HG03571 (cell line): ENCODE data around the gene BCKDHB.
"Not testable (repeated sequence)": the region's sequence is repeated elsewhere in the genome, so short reads cannot be mapped to it uniquely, and the experiment has no call there.

Experiments
- ATAC-seq: cut with Tn5 transposase; IDR thresholded peaks from one replicate; pipeline ENCODE4 v1.9.1; 2021; ENCODE audit not compliant: unreplicated experiment

BCKDHB gene

GRCh38 chr6:80106418-80107235 lies at the start of gene BCKDHB:
TSS of gene BCKDHB (plus strand) at chr6:80106671. CDS start at chr6:80106694, 23 bp downstream.
- ATAC-seq, result peak; percentile 99

GRCh38 chr6:80060774-80061173 lies 45.7 kb upstream of the BCKDHB start:
- no peak for ATAC-seq

GRCh38 chr6:80068146-80068545 lies 38.3 kb upstream of the BCKDHB start:
- ATAC-seq, result not testable (repeated sequence)

- ATAC-seq, result not testable (repeated sequence)
These were observed 36.0 kb upstream of the BCKDHB start for GRCh38 chr6:80070431-80070830.

GRCh38 chr6:80077067-80077466 lies 29.4 kb upstream of the BCKDHB start:
- no peak for ATAC-seq

- no peak for ATAC-seq
These were observed 17.8 kb upstream of the BCKDHB start for GRCh38 chr6:80088637-80089036.

GRCh38 chr6:80091506-80091905 lies 15.0 kb upstream of the BCKDHB start:
- ATAC-seq, result no peak

GRCh38 chr6:80094017-80094416 lies 12.5 kb upstream of the BCKDHB start:
- no peak for ATAC-seq

DNA sequence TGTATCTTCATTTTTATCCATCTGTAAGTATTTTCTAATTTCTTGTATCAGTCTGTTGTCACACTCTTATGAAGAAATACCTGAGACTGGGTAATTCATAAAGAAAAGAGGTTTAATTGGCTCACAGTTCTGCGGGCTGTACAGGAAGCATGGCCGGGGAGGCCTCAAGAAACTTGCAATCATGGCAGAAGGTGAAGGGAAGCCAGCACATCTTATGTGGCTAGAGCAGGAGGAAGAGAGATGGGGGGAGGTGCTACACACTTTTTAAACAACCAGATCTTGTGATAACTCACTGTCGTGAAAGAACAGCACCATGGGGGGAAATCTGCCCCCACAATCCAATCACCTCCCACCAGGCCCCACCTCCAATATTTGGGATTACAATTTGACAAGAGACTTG lies 10.9 kb upstream of the BCKDHB start:
- no peak for ATAC-seq

- no peak for ATAC-seq
These were observed 8.1 kb upstream of the BCKDHB start for GRCh38 chr6:80098392-80098791.

DNA sequence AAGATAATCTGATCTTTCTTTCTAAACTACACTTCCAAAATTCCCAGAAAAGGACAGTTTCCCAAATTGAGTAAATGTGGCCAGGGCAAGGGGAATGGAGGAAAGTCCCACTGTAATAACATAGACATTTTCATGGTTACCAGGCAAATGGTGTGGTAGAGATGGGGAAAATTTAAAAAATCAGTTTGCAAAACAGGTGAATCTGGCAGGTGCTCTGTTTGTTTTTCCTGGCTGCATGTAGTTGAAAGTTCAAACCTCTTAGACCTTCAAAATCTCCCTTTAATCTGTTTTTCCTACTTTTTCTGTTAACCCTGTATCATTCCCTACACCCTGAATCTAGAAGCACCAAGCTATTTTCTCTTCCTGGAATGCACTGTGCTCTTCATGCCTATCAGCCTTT lies 2.0 kb upstream of the BCKDHB start:
- ATAC-seq, result no peak

- peak; percentile 5 for ATAC-seq
These were observed 476 bp upstream of the BCKDHB start for GRCh38 chr6:80105972-80106417.

DNA sequence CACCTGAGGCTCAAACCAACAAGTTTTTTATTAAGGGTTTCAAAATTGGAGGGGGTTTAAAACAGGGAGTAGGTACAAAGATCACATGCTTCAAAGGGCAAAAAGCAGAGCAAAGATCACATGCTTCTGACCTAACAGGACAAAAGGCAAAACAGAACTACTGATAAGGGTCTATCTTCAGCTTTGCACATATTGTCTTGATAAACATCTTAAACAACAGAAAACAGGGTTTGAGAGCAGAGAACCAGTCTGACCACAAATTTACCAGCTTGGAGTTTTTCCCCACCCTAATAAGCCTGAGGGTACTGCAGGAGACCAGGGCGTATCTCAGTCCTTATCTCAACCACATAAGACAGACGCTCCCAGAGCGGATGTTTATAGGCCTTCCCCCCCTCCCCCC lies 16.1 kb downstream of the BCKDHB start:
- not testable (repeated sequence) for ATAC-seq

DNA sequence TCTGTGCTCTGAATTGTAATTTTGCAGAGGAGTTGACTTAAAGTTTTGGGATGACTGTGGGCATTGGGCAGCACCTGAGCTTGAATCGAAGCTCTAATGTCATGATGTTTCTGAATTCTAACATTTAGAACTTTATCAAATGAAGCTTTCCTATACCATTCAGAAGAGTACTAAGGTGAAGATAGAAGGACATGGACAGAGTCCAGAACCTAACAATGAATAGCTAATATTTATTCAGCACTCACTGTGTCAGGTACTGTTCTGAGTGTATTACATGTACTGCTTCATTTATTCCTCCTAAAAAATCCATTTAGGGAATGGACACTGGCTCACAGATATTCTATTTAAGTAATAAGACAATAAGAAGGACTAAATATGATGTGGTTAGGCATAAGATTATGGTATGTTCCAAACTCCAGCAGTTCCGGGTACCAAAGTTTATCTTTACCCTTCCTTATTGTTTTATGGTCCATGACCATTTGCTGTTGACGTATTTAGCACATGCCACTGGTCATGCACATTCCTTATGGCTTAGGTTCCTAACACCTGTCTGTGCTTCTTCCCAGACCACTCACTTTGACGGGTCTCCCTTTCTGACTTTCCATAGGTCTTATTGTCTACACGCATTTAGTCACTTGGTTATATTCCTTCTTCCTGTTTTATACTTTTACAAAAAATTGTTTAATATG lies 20.3 kb downstream of the BCKDHB start:
- no peak for ATAC-seq

- no peak for ATAC-seq
These were observed 23.0 kb downstream of the BCKDHB start for GRCh38 chr6:80129485-80129884.

- no peak for ATAC-seq
These were observed 26.5 kb downstream of the BCKDHB start for GRCh38 chr6:80133020-80133419.

DNA sequence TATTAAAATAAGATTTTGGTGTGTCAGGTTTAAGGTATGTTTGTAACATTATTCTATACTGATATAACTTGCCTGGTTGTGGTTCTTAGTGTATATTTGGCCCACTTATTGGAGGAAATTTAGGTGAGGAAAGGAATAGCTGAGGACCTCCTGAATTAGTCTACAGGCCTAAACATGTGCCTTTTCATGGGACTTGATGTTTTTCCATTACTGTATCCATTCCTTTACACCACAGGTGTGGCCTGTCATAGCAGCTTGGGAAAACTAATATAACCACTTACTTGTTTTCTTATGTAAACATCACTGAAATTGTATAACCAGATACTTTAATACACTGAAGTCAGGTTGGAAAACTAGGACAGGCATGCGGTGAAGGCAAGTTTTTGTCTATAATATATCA lies 27.6 kb downstream of the BCKDHB start:
- ATAC-seq, result no peak

DNA sequence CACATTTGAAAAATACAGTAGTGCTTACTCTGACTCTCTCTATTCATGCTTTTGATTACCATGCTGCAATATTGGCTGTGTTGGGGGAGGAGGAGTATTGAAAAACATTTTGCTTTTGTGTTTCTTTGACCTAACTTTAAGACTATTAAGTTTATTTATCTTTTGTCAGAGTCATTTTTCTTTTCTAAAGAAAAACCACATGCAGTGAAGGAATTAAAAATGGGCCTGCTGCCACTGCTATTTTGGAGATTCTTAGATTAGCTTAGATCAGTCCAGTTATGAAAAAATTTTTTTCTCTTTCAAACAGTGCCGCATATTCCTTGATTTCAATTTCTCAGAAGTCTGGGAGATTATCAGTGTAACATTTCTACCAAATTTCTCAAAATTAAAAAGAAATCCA lies 36.1 kb downstream of the BCKDHB start:
- ATAC-seq, result no peak

DNA sequence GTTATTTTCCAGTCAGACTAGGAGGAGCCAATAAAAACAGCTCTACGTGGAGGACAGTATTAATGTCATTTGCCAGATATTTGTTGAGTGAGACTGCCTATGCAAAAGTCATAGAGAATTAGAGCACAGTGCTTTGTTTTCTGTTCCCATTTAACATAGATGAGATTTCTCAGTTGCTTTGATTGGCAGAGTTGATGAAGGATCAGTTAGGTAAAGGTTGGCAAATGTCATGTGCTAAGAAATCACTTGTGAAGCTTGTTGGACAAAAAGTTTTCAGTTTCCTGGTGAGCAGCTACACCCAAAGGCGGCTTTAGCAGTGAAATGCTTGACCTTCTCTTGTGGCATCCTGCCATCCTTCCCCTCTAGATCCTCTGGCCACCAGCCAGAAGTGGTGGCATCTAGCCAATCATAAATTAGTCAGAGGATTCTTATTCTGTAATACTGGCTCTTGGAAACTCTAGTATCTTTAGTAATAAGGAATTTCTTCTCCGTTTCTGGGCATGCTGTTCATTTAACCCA lies 37.0 kb downstream of the BCKDHB start:
- no peak for ATAC-seq

DNA sequence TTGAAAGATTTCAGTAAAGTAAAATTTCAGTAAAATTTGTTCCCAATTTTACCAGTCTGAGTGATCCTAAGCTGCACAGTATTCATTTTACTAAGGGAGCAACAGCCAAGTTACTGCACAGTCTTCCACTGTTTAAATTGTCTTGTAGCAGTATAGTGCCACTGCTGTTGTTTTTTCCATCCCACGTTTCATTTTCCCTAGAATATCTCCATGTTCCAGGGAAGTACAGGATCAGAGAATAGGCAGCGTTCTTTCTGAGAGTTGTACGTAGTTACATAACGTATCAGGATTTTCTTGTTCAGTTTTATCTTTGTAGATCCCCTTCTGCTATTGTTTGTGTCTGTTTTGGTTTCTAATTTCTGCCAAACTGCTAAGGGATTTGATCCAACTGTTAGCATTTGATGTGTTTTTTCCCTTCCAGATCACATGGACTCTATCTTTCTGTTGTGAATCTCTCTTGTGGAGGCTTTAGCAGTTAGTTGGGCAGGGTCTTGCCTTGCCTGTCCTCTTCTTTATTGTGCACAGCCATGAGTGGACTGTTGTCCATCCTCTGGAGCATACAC lies 38.4 kb downstream of the BCKDHB start:
- no peak for ATAC-seq

DNA sequence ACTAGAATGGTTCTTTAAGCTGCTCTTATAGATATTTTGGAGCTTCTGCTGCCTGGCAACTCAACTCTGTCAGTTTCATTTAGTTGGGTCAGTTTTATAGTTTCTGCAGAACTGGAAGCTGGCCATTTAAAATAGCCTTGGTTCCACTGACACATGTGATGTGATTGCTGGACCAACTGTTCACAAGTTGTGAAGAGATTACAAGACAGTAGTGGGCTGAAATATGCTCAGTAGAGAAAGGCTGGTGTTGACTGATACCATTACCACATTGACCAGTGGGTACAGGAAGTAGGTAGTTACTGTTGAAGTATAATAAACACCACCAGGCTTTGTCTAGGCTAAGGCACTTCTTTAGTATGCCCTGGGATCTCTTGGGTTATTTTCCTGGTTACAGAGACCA lies 39.0 kb downstream of the BCKDHB start:
- peak; percentile 61 for ATAC-seq

GRCh38 chr6:80145921-80146320 lies 39.5 kb downstream of the BCKDHB start:
- ATAC-seq, result no peak
